Spleen (tissue), 11 donors: Measurements from ENCODE around the gene NCOA1. TPM values are rescaled to one million over a fixed set of nuclear protein-coding genes. Genes with fewer than 3 reads are reported as not detected.

Experiments used
- DNase-seq: peaks from one replicate; pipeline ENCODE4 v3.0.0-alpha.2; 2020
- H3K27ac ChIP-seq, 8 donors: fragments of 200-600 bp; sonication (generic) in 7 of 8; 1 replicate in 4 of 8; 2 replicates in 4 of 8; pipeline versions ENCODE4 v1.5.0 to v1.8.0; 2016 to 2021; ENCODE audit warnings: inconsistent platforms in 4 of 8, mild to moderate bottlenecking in 4 of 8, moderate library complexity in 1 of 8
- H3K27me3 ChIP-seq, 7 donors: fragments of 200-600 bp; sonication (generic) in 6 of 7; replicated peaks in 1 of 7; 1 replicate in 4 of 7; 2 replicates in 3 of 7; pipeline versions ENCODE4 v1.5.0 to v1.8.0; 2016 to 2021; ENCODE audit warnings: inconsistent platforms in 3 of 7, mild to moderate bottlenecking in 1 of 7
- H3K36me3 ChIP-seq, 6 donors: fragments of 200-600 bp; sonication (generic) in 5 of 6; 1 replicate in 4 of 6; 2 replicates in 2 of 6; pipeline versions ENCODE4 v1.5.0 to v1.8.0; 2016 to 2021; ENCODE audit warnings: inconsistent platforms in 2 of 6
- H3K4me1 ChIP-seq, 6 donors: fragments of 200-600 bp; sonication (generic) in 5 of 6; 1 replicate in 3 of 6; 2 replicates in 3 of 6; pipeline versions ENCODE4 v1.5.0 to v1.8.0; 2016 to 2021; ENCODE audit warnings: inconsistent platforms in 3 of 6
- H3K4me3 ChIP-seq, 8 donors: fragments of 200-600 bp; sonication (generic) in 7 of 8; 1 replicate in 4 of 8; 2 replicates in 4 of 8; pipeline versions ENCODE4 v1.5.0 to v1.8.0; 2016 to 2021; ENCODE audit warnings: inconsistent platforms in 4 of 8, mild to moderate bottlenecking in 4 of 8, moderate library complexity in 2 of 8
- H3K9me3 ChIP-seq, 8 donors: fragments of 200-600 bp; sonication (generic) in 7 of 8; 1 replicate in 4 of 8; 2 replicates in 4 of 8; pipeline versions ENCODE4 v1.5.0 to v1.8.0; 2016 to 2021; ENCODE audit warnings: inconsistent platforms in 4 of 8
- POLR2A ChIP-seq, 3 donors: fragments of 450-650 bp; IDR thresholded peaks; one replicate each; pipeline ENCODE4 v1.5.1; 2017; ENCODE audit warnings: antibody characterized with exemption in 3 of 3, mild to moderate bottlenecking in 1 of 3
- POLR2AphosphoS5 ChIP-seq, 3 donors: sonication (generic); formaldehyde crosslinking; IDR thresholded peaks; one replicate each; pipeline ENCODE4 v1.5.1; 2017; ENCODE audit warnings: antibody characterized with exemption in 3 of 3
- WGBS, 5 donors: extraction: QIAGEN DNeasy Blood & Tissue Kit in 3 of 5; methylation state at CpG; one replicate each; pipeline versions ENCODE4 v1.1.5 to v1.1.7; 2013 to 2018; 5-methylcytosine and 5-hydroxymethylcytosine counted together
- intact Hi-C: fragments of 100-400 bp; cut with DNase I; formaldehyde crosslinking; loops from one replicate; pipeline ENCODE4 v1.15.0; 2023; ENCODE audit warnings: low total_unique reads
- polyA plus RNA-seq, 3 donors: library from polyadenylated mRNA; stranded (reverse); fragments of 200-250 nt; gene quantifications; one replicate each; pipeline ENCODE4 v1.2.1, GENCODE V29; 2013
- total RNA-seq, 7 donors: library from RNA; depleted of rRNA in 3 of 7; stranded (reverse); fragments of >200 nt in 3 of 7; fragmentation: NEBNext Ultra II Directional in 4 of 7; extraction: Animal tissue kit (Norgen Biotek cat#: 25700) in 4 of 7; gene quantifications; one replicate each; pipeline versions ENCODE4 v1.1.0 to v1.2.1, GENCODE V29; 2016 to 2021
- TF ChIP-seq, protein P1 (sequence below), 11 experiments: fragments of 200-600 bp in 7 of 11; fragments of 450-650 bp in 4 of 11; sonication (generic) in 4 of 11; IDR thresholded peaks in 8 of 11; conservative IDR thresholded peaks in 3 of 11; 1 replicate in 7 of 11; 2 replicates in 4 of 11; pipeline versions ENCODE4 v1.4.0 to v1.8.0; 2016 to 2021; ENCODE audit warnings: antibody characterized with exemption in 11 of 11, inconsistent platforms in 4 of 11, mild to moderate bottlenecking in 1 of 11
- donor health status: healthy with polysubstance abuse.
- donor health status: DM: no; HTN: no; CAD: no; lungs with moderate emphysema.
- donor health status: DM: no; HTN: no; CAD: no.
- donor health status: Bipolar disorder and iron deficiency.
- donor health status: healthy.
- donor health status: DM: no; HTN: no; CAD: no.
- donor health status: DM: yes; HTN: yes; CAD: no.

NCOA1 gene
- total and polyA plus RNA-seq, 10 donors: 4.4 to 73.6 (median 54.4) TPM

DNA sequence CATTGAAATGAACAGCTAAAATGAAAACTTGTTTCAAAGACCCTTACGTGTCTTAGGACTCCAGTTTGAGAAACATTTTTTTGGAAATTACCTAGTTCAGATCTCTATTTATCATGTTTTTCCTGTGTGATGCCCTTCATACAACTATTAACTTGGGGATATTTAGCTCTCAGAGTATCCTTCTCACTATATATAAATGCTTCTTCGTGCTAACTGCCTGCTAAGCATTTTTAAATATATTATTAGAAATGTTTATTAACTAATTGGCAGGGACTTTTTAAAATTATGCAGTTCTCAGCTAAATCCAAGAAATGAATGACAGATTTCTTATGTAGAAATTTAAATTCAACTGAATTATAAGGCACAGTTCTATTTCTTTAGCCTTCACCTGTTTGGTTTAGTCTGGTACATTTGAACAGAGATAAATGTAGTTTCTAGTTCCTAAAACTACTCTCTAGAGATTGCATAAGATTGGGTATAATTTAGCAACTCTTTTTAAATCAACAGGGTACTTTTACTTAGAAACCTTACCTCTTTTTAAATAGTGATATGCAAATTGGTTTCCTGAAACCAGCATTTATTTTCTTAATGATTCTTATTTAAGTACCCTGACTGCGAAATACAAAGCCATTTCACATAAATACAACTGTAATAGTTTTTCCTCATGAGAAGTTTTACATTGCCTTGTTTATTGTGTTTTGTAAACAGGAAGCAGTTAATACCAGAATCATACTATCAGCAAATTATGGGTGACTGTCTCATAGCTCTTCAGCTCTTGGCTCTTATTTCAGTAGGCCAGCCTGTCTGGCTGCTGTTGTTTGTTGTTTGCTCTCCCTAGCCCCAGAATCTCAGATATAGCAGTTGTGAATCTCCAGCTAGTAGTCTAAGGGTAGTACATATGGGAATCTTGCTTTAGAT is 161.5 kb downstream of the NCOA1 start:
- peak overlapping the region in 4 of 8 donors; percentile 32 to 62 (median 49) for H3K27ac ChIP-seq
- TF ChIP-seq, protein P1, sequence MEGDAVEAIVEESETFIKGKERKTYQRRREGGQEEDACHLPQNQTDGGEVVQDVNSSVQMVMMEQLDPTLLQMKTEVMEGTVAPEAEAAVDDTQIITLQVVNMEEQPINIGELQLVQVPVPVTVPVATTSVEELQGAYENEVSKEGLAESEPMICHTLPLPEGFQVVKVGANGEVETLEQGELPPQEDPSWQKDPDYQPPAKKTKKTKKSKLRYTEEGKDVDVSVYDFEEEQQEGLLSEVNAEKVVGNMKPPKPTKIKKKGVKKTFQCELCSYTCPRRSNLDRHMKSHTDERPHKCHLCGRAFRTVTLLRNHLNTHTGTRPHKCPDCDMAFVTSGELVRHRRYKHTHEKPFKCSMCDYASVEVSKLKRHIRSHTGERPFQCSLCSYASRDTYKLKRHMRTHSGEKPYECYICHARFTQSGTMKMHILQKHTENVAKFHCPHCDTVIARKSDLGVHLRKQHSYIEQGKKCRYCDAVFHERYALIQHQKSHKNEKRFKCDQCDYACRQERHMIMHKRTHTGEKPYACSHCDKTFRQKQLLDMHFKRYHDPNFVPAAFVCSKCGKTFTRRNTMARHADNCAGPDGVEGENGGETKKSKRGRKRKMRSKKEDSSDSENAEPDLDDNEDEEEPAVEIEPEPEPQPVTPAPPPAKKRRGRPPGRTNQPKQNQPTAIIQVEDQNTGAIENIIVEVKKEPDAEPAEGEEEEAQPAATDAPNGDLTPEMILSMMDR (IDR thresholded peaks at IDR 0.05 in 8 of 11, conservative IDR thresholded peaks at IDR 0.05 in 3 of 11): no peak
- TF ChIP-seq POLR2A (IDR thresholded peaks at IDR 0.05) (no peak), POLR2AphosphoS5 (IDR thresholded peaks at IDR 0.05) (no peak)
- no peak overlapping the region for H3K4me3 ChIP-seq
- H3K9me3 ChIP-seq: no peaks in the 10 kb centered on the region
- peaks cover 0 to 4% (median 0%) of the 10 kb centered on the region in 6 donors for H3K36me3 ChIP-seq
- H3K4me1 ChIP-seq: peaks cover 0 to 36% (median 12%) of the 10 kb centered on the region in 6 donors
- WGBS, 5 donors: 75 to 79% (median 76%) methylated on average over 3 of the region's 3 CpGs
- no peak for DNase-seq
- intact Hi-C loops: no loop called here
- H3K27me3 ChIP-seq: no peaks in the 10 kb centered on the region

DNA sequence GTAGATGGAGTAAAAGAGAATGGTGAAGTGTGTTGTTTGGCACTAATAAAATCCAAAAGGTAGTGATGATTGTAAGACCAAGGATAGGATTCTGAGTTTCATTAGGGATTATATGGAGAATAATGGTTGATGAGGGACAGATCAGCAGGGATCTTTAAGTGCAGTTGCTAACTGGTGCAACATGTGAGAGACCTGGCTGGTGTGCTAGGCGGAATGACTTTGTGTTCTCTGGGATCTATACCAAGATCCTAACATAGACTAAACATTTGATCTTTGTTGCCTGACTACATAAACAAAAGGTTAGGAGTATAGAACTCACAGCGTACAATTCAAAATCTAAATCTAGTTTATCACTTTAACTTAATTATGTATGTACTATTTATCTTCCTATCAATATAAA is 166.8 kb downstream of the NCOA1 start:
- no peak for DNase-seq
- Histone ChIP-seq H3K36me3 (peaks cover 0 to 18% (median 4%) of the 10 kb centered on the region in 6 donors), H3K4me1 (peaks cover 0 to 21% (median 3%) of the 10 kb centered on the region in 6 donors), H3K9me3 (no peaks in the 10 kb centered on the region), H3K27me3 (no peaks in the 10 kb centered on the region), H3K27ac (no peak overlapping the region), H3K4me3 (no peak overlapping the region)
- 91 to 98% (median 97%) methylated on average over 2 of the region's 2 CpGs for WGBS, 5 donors
- no peak for TF ChIP-seq POLR2AphosphoS5 (IDR thresholded peaks at IDR 0.05)
- no peak for TF ChIP-seq POLR2A (IDR thresholded peaks at IDR 0.05)
- TF ChIP-seq, protein P1 (IDR thresholded peaks at IDR 0.05 in 8 of 11, conservative IDR thresholded peaks at IDR 0.05 in 3 of 11): no peak
- intact Hi-C loops: no loop called here

DNA sequence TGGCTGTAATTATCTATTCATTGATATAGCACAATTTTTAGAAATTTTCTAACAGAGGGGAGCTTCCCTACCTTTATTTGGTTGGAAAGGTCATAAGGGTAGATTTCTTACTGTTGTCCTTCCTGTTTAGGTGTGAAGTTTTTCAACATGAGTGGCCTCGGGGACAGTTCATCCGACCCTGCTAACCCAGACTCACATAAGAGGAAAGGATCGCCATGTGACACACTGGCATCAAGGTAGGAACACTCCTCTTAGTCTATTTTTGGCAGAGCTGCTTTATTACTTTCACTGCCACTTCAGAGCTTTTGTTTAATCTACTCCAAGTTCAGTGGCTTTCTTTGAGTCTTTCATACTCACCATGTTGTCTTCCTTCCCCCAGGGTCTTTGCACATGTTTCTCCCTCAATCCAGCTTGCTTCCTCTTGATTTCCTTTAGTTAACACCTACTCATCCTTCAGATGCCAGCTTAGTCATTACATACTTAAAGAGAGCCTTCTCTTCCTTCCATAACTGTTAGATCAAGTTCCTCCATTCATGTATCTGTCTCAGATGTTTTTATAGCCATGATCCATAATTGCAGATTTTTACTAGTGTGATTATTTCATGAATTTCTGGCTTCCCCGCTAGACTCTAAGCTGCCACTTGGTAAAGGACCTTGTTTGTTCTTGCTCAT is 167.6 kb downstream of the NCOA1 start:
- no peak for DNase-seq
- Histone ChIP-seq H3K9me3 (no peaks in the 10 kb centered on the region), H3K27me3 (no peaks in the 10 kb centered on the region), H3K36me3 (peaks cover 0 to 18% (median 4%) of the 10 kb centered on the region in 6 donors), H3K4me1 (peaks cover 0 to 12% (median 0%) of the 10 kb centered on the region in 6 donors), H3K27ac (no peak overlapping the region), H3K4me3 (no peak overlapping the region)
- 78 to 89% (median 86%) methylated on average over 4 of the region's 4 CpGs for WGBS, 5 donors
- intact Hi-C loops: no loop called here
- TF ChIP-seq POLR2AphosphoS5 (IDR thresholded peaks at IDR 0.05): no peak
- TF ChIP-seq, protein P1 (IDR thresholded peaks at IDR 0.05 in 8 of 11, conservative IDR thresholded peaks at IDR 0.05 in 3 of 11): no peak
- TF ChIP-seq POLR2A (IDR thresholded peaks at IDR 0.05): no peak

DNA sequence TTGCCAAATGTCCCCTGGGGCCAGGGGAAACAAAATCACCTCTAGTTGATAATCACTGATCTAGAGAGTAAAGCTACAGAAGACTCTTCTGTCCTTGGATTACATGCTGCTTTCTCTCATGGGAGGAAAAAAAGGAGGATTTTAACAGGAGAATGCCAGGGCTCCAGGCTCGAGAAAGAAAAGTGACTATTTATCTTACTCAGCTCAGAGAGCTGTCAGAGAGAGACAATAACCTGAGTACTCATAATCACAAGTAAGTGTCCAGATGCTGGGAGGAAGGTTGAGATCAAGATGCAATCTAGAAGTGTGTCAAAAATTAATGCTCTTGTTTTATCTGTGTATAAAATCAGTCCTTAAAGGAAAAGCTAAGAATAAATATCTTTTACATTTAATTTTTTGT is 168.8 kb downstream of the NCOA1 start:
- H3K27ac ChIP-seq: no peak overlapping the region
- intact Hi-C loops: no loop called here
- peaks cover 0 to 18% (median 4%) of the 10 kb centered on the region in 6 donors for H3K36me3 ChIP-seq
- DNase-seq: no peak
- no peaks in the 10 kb centered on the region for H3K9me3 ChIP-seq
- no peak overlapping the region for H3K4me3 ChIP-seq
- 63 to 88% (median 73%) methylated on average over 1 of the region's 1 CpG for WGBS, 5 donors
- H3K4me1 ChIP-seq: peaks cover 0 to 8% (median 0%) of the 10 kb centered on the region in 6 donors
- TF ChIP-seq, protein P1 (IDR thresholded peaks at IDR 0.05 in 8 of 11, conservative IDR thresholded peaks at IDR 0.05 in 3 of 11): no peak
- TF ChIP-seq POLR2A (IDR thresholded peaks at IDR 0.05) (no peak), POLR2AphosphoS5 (IDR thresholded peaks at IDR 0.05) (no peak)
- H3K27me3 ChIP-seq: no peaks in the 10 kb centered on the region
